CD4-positive, alpha-beta T cell treated with Interleukin-2 at 100 ng/mL for 4 hours (primary cell): ENCODE data around the gene COL20A1.
A peak's percentile ranks its signal among the peaks of the same experiment; 100 is the strongest.

Experiments used
- DNase-seq: peaks from one replicate; pipeline ENCODE4 v3.0.0-alpha.2; 2020; ENCODE audit warnings: low spot score

COL20A1 gene

DNA sequence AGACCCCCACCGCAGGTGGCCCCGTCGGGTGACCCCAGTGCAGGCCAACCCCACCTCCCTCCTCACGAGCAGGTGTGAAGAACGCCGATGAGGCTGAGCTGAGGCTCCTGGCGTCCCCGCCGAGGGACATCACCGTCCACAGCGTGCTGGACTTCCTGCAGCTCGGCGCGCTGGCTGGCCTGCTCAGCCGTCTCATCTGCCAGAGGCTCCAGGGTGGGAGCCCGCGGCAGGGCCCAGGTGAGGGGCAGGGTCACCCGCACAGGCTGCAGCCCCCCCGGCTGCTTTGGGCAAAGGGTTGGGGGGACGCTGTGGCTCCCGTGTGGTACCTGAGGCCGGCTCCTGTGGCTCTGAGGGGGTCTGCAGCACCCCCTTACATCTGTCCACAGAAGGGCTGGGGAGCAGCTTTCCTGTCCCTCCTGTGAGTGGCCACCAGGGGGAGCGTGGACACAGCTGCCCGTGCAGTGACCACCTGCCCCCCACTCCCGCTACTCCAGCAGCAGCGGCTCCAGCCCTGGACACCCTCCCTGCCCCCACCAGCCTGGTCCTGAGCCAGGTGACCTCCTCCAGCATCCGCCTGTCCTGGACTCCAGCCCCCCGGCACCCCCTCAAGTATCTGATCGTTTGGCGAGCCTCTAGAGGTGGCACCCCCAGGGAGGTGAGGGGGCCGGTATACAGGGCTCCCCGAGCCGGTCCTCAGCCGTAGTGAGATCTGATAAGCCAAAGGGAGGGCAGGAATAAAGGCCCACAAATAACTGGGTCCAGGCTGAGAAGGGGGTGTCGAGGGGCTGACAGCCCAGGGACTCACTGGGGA lies 16.5 kb downstream of the COL20A1 start:
- DNase-seq, result peak; percentile 11

DNA sequence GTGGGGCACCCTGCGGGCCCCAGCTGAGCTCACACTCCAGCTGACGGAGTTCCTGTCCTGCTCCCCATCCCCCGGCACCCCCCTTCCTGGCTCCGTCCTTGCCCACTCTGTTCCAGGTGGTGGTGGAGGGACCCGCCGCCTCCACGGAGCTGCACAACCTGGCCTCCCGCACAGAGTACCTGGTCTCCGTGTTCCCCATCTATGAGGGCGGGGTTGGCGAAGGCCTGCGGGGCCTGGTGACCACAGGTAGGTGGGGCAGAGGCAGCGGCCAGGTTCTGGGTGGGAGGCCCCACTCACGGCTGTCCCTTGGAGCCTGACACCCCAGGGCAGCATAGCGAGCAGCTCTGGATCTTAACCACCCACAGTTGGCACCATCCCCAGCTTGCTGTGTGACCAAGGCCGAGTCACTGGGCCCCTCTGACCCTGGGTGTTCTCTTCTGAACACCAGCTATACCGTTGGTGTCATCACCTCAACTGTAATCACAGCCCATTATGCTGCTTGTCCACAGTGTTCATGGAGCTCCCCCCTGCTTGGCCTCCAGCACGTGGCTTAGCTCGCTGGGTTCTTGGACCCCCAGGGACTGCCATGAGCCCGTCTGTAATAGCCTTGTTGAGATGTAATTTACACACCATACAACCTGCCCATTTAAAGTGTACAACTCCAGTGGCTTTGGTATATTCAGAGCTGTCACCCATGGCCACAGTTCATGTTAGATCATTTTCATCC lies 17.4 kb downstream of the COL20A1 start:
- DNase-seq, result no peak

DNA sequence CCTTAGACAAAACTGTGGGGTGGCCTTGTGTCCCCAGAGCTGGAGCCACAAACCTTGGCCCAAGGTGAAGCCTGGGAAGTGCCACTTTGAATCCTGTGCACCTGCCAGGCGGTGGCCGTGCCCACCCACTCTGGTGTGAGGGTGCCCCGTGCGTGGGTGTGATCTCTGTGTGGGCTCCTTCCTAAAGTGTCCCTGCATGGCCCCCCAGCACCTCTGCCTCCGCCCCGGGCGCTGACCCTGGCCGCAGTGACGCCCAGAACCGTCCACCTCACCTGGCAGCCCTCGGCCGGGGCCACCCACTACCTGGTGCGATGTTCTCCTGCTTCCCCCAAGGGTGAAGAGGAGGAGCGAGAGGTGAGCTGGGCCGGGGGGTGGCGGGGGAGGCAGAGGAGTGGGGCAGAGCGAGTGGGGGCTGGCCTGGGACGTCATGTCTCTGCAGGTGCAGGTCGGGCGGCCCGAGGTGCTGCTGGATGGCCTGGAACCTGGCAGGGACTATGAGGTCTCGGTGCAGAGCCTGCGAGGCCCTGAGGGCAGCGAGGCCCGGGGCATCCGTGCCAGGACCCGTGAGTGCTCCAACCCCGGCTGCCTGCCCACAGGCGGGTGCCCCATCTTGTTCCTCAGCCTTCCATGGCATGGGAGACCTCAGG lies 18.3 kb downstream of the COL20A1 start:
- DNase-seq, result no peak

DNA sequence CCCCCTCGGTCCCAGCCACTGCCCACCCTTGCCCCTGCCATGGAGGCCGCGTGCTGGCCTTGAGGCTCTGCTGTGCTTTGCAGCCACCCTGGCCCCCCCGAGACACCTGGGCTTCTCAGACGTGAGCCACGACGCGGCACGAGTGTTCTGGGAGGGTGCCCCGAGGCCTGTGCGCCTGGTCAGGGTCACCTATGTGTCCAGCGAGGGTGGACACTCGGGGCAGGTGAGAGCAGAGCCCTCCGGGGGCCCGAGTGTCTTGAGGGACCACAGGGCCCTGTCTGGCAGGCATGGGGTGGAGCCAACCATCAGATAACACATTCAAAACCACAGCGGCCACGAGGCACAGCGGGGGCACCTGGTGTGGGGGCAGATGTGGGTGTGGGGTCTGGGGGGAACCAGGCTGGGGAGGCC lies 18.9 kb downstream of the COL20A1 start:
- DNase-seq, result no peak

DNA sequence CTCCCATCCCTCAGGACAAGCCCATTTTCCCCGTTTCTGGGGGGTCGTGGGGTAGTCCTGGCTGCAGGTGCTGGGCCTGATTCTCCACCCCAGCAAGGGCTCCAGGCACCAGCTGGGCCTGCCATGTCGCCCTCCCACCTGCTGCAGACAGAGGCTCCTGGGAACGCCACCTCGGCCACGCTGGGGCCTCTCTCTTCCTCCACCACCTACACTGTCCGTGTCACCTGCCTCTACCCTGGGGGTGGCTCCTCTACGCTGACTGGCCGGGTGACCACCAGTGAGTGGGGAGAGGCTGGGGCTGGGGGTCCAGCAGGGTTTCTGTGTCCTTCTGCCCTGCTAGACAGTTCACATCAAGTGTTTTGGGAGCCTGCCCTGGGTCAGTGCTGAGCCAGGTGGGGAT lies 19.3 kb downstream of the COL20A1 start:
- no peak for DNase-seq

DNA sequence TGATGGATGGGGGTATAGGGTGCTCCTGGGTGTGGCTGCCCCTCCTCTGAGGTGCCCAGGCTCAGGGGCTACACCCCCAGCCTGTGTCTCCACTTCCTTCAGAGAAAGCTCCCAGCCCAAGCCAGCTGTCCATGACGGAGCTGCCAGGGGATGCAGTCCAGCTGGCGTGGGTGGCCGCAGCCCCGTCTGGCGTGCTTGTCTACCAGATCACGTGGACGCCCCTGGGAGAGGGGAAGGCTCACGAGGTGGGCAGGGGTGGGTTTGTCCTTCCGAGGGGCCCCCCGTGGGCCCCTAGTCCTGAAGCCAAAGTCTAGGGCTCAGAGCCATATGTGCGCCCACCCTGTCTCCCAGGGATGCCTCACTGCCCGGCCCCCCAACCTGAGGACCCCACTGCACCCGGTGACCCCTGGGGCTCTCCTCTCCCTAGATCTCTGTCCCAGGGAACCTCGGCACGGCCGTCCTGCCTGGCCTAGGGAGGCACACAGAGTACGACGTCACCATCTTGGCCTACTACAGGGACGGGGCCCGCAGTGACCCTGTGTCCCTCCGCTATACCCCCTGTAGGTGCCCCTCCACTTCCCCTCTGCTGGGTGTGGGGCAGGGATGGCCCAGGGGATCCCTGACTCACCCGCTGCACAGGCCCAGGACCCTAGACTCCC lies 19.8 kb downstream of the COL20A1 start:
- no peak for DNase-seq

DNA sequence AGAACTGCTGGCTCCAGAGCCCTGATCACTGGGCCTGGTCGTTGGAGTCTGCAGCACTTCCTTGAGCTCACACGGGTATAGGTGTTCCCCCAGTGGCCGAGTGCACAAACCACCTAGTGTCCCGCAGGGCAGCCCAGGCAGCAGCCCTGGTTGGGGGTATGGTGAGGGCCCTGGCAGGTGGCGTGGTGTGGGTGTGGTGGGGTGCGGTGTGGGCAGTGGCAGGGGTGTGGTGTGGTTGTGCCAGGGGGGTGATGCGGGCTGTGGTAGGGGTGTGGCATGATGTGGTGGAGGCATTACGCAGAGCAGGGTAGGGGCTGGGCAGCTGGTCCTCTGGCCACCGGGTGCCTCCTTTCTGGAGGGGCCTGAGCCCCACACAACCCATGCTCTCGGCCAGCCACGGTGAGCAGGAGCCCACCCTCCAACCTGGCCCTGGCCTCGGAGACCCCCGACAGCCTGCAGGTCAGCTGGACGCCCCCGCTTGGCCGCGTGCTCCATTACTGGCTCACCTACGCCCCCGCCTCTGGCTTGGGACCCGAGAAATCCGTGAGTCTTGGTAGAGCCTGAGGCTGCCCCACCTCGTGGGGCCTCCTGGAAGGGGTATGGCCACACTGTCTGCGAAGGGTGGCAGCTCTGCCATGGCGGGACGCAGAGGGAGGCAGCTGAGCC lies 20.5 kb downstream of the COL20A1 start:
- no peak for DNase-seq

DNA sequence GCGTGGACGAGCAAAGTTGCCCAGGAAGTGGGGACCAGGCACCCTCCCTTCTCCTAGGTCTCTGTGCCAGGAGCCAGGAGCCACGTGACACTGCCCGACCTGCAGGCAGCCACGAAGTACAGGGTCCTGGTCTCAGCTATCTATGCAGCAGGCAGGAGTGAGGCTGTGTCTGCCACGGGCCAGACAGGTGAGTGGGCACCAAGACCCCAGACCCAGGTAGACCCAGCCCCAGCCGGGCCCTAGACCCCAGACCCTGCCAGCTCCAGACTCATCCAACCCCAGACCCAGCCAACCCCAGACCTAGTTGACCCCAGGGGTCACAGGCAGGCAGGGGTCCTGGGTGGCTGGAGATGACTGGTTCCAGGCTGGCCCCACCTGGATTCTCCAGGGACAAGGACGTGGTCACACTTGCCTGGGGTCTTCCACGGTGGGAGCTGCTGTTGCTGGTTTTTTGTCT lies 21.1 kb downstream of the COL20A1 start:
- no peak for DNase-seq

DNA sequence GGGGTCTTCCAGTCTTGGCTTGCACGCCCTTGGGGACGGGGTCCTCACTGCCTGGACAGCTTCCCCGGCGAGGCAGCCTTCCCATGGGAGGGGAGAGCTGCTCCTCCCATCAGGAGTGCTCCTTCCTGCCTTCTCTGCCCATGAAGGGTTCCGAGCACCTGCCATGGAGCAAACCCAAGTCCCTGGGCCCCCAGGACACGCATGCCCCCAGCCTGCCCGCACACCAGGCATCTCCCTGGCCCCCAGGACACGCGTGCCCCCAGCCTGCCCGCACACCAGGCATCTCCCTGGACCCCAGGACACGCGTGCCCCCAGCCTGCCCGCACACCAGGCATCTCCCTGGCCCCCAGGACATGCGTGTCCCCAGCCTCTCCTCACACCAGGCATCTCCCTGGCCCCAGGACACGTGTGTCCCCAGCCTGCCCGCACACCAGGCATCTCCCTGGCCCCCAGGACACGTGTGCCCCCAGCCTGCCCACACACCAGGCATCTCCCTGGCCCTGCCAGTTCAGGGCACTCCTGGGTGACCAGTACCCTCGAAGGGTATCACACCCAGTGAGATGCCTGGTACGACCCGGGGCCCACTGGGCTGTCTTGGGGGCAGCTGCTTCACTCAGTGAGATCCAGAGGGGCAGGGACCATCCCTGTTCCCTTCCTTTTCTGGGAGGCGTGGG lies 21.7 kb downstream of the COL20A1 start:
- no peak for DNase-seq

DNA sequence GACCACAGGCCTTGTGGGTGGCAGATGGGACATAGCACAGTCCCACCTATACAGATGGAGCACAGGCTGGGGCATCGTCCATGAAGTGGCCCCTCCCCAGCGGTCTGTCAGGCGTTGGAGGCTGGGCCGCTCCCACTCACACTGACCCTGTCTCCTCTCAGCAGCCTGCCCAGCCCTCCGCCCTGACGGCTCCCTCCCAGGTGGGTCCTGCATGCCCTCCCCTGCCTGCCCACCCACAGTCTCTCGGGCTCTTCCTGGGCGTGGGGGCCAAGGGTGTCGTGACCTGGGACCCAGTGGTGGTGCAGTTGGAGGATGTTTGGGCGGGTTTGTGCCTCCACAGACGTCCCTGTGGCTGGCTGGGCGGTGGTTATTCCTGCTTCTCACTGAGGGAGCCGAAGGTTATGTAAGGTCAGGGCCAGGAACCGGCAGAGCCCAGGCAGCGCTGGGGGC lies 22.3 kb downstream of the COL20A1 start:
- no peak for DNase-seq

DNA sequence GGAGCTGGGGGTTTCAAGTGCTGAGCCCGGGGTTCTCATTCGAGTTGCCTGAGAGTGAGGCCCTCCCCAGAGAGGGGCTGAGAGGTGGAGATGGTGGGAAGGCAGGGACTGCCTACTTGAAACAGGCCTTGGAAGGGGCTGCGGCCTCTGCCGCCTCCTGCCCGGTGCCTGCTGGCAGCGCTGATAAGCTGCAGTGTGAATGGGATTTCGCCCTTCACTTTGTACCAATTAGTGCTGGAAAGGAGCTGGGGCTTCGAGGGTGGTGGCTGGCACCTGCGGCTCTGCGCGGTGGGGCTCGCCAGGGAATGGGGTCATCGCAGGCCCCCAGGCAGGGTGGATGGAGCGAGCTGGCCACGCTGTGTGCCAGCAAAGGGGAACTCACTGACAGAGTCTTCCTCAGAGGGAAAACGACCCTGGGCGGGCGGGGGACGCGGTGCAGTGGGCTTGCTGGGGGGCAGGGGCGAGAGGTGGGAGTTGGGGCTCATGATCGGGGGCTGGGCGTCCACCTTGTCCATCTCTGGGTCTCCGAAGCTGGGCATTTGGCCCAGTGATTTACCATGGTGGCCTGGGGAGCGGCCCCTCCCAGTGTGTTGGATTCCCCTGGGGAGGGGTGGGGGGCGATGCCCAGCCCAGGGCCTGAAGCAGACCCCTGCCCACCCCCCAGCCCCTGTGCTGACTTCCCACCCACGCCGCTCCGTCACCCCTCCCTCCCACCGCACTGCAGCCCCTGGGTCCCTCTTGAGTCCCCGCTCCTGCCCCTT lies 22.9 kb downstream of the COL20A1 start:
- no peak for DNase-seq

DNA sequence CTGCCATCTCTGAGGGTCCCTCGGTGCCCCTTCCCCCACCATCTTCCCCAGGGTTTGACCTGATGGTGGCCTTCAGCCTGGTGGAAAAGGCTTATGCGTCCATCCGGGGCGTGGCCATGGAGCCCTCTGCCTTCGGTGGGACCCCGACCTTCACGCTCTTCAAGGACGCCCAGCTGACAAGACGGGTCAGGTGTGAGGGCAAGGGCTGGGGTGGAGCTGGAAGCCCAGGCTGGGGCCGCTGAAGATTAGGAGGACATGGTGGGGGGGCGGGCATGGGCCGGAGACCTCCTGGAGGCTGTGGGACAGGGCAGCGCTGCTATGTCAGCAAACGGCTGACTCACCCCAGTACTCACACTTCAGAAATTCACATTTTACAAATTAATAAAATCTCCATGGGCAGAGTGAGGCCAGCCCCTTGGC lies 23.5 kb downstream of the COL20A1 start:
- no peak for DNase-seq

DNA sequence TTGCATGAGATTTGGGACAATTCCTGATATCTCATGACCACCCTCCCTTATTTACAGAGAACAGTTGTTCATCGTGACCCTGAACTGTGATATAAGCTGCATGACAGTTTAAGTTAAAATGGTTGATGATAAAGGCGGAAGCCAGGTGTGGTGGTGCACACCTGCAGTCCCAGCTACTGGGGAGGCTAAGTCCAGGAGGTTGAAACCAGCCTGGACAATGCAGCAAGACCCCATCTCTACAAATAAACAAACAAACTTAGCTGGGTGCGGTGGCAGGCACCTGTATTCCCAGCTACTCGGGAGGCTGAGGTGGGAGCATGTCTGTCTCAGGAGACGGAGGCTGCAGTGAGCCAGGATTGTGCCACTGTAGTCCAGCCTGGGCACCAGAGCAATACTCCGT lies 24.1 kb downstream of the COL20A1 start:
- no peak for DNase-seq

DNA sequence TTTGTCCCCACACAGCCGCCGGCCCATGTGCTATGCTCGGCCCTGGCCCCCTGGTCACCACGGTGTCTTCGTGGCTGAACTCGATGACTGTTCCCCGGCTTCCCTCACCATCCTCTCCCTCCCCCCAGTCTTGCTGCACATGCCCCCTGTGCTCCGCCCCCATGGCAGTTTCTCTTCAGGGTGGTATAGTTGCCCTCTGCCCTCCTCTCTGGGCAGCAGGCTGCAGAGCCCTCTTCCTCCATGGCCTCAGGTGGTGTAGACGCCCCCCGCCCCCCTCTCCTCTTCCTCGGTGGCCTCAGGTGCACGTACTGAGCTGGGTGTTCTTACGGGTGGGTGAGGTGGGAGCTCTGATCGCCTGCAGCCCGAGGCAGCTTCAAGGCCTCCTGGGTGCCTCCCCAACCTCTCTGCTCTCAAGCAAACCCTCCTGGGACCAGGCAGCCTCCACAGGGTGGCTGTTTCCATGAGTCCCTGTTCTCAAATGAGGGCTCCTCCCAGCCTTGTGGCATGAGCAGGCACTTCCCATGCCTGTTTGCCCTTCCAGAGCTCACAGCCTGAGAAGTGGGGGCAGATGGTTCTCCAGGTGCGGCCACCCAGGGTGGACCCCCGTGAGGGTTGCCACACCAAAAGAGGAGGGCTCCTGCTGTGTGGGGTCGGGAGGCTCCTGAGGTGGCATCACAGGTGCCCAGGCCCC lies 24.8 kb downstream of the COL20A1 start:
- no peak for DNase-seq

DNA sequence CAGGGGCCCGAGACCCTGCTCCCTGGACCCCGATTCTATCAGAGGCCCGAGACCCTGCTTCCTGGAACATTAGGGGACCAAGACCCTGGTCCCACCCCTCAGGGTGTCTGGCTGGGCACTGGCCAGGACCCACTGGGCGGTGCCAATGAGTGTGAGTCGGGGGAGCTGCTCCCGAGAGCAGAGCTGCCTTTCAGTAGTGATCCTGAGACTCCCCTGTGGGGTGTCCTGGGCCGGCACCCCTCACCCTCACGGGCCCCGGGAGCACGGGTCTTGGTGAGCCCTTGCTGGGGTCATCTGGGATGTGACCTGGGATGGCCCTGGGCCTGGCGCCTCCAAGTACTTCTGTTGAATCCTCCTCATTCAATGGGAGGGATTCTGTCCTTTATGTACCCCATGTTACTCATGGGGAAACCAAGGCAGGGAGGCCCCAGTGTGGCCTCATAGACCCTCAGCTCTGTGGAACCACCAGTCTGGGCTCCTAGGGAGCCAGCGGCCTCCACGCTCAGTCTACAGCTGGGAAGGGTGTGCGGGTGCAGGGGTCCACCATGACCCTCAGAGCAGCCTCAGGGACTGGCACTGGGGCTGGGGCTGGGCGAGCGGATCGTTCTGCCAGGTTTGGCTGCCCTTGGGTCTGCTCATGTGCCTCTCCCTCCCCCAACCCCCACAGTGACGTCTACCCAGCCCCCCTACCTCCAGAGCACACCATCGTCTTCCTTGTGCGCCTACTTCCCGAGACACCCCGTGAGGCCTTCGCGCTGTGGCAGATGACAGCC lies 25.6 kb downstream of the COL20A1 start:
- no peak for DNase-seq

DNA sequence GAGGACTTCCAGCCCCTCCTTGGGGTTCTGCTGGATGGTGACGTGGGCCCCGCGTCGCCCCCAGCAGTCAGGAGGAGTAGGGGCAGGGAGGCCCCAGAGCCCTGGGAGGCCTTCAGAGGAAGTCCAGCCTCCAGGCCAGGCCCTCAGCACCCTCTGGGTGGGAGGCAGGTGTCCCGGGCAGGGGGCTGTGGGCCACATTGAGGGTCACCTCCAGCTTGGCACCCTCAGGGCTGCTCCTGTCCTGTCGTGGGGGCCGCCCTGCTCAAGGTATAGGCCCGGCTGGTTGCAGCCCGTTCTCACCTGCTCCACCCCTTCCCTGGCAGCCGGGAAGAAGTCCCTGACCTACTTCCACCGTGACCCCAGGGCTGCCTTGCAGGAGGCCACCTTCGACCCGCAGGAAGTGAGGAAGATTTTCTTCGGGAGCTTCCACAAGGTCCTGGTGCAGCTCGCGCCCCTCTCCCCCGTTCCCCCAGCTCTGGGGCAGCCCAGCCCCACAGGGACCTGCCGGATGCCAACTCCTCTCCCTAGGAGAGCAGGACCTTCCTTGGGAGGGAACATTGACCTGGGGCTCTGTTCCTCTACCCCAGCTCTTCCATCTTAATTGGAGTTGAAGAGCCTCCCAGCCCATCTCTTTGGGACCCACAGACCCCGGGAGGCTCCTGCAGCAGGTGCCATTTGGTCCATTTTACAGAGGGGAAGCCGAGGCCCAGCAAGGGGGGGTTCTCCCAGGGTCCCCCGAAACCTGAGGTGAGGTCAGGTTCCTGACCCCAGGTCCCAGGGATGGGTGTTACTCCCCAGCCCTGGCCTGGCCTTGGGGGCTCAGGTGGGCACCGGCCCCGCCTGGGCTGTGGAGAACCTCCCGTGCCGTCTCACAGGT lies 26.4 kb downstream of the COL20A1 start:
- no peak for DNase-seq

DNA sequence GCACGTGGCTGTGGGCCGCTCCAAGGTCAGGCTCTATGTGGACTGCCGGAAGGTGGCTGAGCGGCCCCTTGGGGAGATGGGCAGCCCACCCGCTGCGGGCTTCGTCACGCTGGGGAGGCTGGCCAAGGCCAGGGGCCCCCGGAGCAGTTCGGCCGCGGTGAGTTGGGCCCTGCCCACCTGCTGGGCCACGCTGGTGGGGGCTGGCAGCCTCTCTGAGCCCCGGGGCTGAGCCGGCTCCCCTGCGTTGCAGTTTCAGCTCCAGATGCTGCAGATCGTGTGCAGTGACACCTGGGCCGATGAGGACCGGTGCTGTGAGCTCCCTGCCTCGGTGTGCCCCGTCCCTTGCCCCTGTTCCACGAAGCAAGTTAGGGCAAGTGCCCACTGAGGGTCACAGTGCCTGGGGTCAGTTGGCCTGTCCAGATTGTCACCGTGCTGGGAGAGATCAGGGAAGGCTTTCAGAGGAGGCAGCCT lies 27.1 kb downstream of the COL20A1 start:
- DNase-seq, result no peak

DNA sequence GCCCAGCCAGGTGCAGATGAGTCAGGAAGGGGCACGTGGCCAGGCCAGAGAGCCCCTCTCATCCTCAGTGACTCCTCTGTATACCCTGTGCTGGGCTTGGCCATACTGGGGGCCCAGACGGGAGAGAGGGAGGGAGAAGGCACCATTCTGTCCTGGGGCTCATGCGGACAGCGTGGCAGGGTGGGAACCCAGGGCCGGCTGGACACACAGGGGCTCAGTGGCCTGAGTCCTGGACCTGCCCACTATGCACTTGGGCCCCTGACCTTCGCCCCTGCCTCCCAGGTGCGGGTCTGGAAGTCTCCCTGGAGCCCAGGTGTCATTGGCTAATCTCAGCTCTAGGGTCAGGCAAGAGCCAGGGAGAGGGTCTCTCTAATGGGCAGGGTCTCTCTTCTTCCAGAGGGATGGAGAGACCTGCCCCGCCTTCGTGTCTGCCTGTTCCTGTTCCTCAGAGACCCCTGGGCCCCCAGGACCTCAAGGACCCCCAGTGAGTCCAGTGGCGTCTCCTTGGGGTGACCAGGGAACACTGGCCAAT lies 27.7 kb downstream of the COL20A1 start:
- DNase-seq, result no peak
